Neural crest cell (in vitro differentiated cells): ENCODE measurements around the gene UBE2E1. TPM values are rescaled to one million over a fixed set of nuclear protein-coding genes. Genes with fewer than 3 reads are reported as not detected.
A peak's percentile ranks its signal among the peaks of the same experiment; 100 is the strongest.

ENCODE experiments used
- DNase-seq: peaks from one replicate; pipeline ENCODE4 v3.0.0; 2021; ENCODE audit warnings: low read depth, mixed read lengths, low spot score
- H3K27ac Mint-ChIP-seq: one replicate; pipeline ENCODE4 v1.8.0; 2021; ENCODE audit warnings: mild to moderate bottlenecking, mixed read lengths; ENCODE audit not compliant: unreplicated experiment
- H3K27me3 Mint-ChIP-seq: 2 replicates; pipeline ENCODE4 v1.8.0; 2021; ENCODE audit warnings: low read depth, mild to moderate bottlenecking, mixed read lengths
- H3K36me3 Mint-ChIP-seq: 2 replicates; pipeline ENCODE4 v1.8.0; 2021; ENCODE audit warnings: low read depth, mild to moderate bottlenecking, mixed read lengths
- H3K4me1 Mint-ChIP-seq: 2 replicates; pipeline ENCODE4 v1.8.0; 2021; ENCODE audit warnings: mixed read lengths
- H3K4me3 Mint-ChIP-seq: one replicate; pipeline ENCODE4 v1.8.0; 2021; ENCODE audit warnings: mild to moderate bottlenecking, mixed read lengths
- H3K9me3 Mint-ChIP-seq: 2 replicates; pipeline ENCODE4 v1.8.0; 2021; ENCODE audit warnings: mixed read lengths
- CTCF ChIP-seq: fragments of 200-600 bp; sonication (generic); conservative IDR thresholded peaks from 2 replicates; pipeline ENCODE4 v1.5.0; 2021; ENCODE audit warnings: antibody characterized with exemption, mild to moderate bottlenecking
- total RNA-seq: library from RNA; stranded (reverse); gene quantifications from 2 replicates; pipeline ENCODE4 v1.2.1, GENCODE V29; 2021

UBE2E1 gene
- total RNA-seq, 1 donor from 2014 or later: 86.2 TPM

DNA sequence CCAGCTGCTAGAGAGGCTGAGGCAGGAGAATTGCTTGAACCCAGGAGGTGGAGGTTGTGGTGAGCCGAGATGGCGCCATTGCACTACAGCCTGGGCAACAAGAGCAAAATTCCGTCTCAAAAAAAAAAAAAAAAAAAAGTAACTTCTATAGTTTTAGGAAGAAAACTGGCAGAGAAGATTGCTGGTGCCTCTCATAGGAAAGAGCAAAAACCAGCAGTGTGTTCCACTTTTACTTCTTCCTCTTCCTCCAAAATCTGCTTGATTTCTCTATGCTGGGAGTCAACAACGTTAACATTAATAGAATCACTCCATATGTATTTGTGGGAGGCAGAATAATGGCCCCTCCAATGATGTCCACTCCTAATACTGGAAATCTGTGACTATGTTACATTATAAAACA lies 126.8 kb downstream of the UBE2E1 start:
- DNase-seq: no peak
- TF ChIP-seq CTCF: no peak
- Mint-ChIP-seq H3K36me3 (no peaks in the 10 kb centered on the region), H3K27ac (no peak overlapping the region), H3K27me3 (no peaks in the 10 kb centered on the region), H3K4me3 (no peak overlapping the region), H3K9me3 (no peaks in the 10 kb centered on the region), H3K4me1 (peaks cover 14% of the 10 kb centered on the region)

DNA sequence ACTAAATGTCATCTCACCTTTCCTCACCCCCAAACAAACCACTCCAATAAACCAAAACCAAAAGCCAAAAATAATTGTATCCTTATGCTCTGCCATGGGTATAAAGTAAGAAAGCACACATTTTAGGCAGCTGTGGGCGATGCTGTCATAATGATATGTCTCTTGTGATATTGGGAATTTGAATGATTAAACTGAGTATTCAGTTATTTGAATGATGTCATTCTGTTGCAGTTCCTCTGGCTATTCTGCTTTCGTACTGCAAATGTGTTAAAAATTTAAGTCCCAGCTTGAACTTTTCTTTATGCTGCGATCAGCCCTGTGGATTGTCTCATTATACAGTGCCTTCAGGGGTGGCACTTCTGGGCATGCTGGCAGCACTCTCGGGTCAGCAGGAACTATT lies 128.5 kb downstream of the UBE2E1 start:
- Mint-ChIP-seq H3K4me3 (no peak overlapping the region), H3K27ac (no peak overlapping the region), H3K4me1 (peaks cover 14% of the 10 kb centered on the region), H3K36me3 (no peaks in the 10 kb centered on the region), H3K9me3 (no peaks in the 10 kb centered on the region), H3K27me3 (no peaks in the 10 kb centered on the region)
- TF ChIP-seq CTCF: no peak
- DNase-seq: no peak

DNA sequence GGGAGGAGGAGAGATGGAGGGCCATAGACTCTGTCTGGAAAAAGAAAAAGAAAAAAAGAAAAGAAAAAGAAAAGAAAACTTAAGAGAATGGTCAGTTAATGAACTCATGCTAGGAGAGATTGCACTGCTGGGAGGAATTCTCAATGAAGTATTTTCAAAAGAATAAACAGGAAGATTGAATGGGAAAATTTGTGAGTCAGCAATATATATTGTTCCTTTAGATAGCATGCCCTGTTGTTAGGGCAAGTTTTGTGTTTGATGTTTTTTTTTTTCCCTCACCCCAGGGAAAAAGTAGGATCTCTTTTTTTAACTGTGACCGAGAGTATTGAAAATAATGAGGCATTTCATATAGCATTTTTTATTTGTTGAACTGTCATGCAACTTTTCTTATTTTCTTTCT lies 131.5 kb downstream of the UBE2E1 start:
- TF ChIP-seq CTCF: no peak
- no peak overlapping the region for H3K4me3 Mint-ChIP-seq
- H3K4me1 Mint-ChIP-seq: peaks cover 14% of the 10 kb centered on the region
- DNase-seq: no peak
- no peaks in the 10 kb centered on the region for H3K9me3 Mint-ChIP-seq
- H3K36me3 Mint-ChIP-seq: no peaks in the 10 kb centered on the region
- no peaks in the 10 kb centered on the region for H3K27me3 Mint-ChIP-seq
- no peak overlapping the region for H3K27ac Mint-ChIP-seq

DNA sequence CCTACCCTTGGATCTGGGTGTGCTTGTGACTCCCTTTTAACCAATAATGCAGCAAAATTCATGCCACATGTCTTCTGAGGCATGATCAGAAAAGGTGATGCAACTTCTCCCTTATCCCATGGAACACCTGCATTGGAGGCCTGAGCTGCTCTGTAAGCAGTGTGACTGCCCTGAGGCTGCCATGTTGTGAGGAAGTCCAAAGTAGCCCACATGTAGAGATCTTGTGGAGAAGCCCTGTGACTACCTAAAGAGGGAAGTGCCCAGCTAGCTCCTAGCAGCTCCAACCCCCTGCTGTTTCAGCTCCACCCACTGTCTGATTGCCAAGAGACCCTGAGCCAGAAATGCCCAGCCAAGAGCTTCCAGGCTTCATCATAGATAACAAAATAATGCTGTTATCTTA lies 132.9 kb downstream of the UBE2E1 start:
- peaks cover 9% of the 10 kb centered on the region for H3K27me3 Mint-ChIP-seq
- H3K27ac Mint-ChIP-seq: no peak overlapping the region
- no peak for DNase-seq

GRCh38 chr3:23940775-23941174 lies 135.0 kb downstream of the UBE2E1 start:
- Mint-ChIP-seq H3K36me3 (no peaks in the 10 kb centered on the region), H3K4me1 (peaks cover 17% of the 10 kb centered on the region)
- DNase-seq: no peak

More for the DNA sequence above, 132.9 kb downstream of the UBE2E1 start:
- Mint-ChIP-seq H3K4me3 (no peak overlapping the region), H3K9me3 (no peaks in the 10 kb centered on the region), H3K4me1 (peaks cover 14% of the 10 kb centered on the region), H3K36me3 (no peaks in the 10 kb centered on the region)
- TF ChIP-seq CTCF: no peak

More at GRCh38 chr3:23940775-23941174, 135.0 kb downstream of the UBE2E1 start:
- Mint-ChIP-seq H3K4me3 (peak overlapping the region; percentile 59), H3K27ac (no peak overlapping the region), H3K9me3 (no peaks in the 10 kb centered on the region), H3K27me3 (peaks cover 18% of the 10 kb centered on the region)
- TF ChIP-seq CTCF: no peak

Other genes starting within 250 kb of the UBE2E1 start
- gene NKIRAS1, start 111.0 kb downstream of the UBE2E1 start, total RNA-seq: 8.8 and 9.7 TPM in 2 replicates
- gene RPL15, start 111.2 kb downstream of the UBE2E1 start, total RNA-seq: 2,019 and 2,075 TPM in 2 replicates
- gene NR1D2, start 139.3 kb downstream of the UBE2E1 start, total RNA-seq: 8.6 and 10.0 TPM in 2 replicates